Fibroblast of villous mesenchyme (primary cell): Measurements from ENCODE around the gene SHISA7. TPM values are rescaled to one million over a fixed set of nuclear protein-coding genes. Genes with fewer than 3 reads are reported as not detected.
"Not testable (repeated sequence)": the region's sequence is repeated elsewhere in the genome, so short reads cannot be mapped to it uniquely, and the experiment has no call there.

Experiments
- DNase-seq: peaks from one replicate; pipeline ENCODE4 v3.0.0-alpha.2; 2010; ENCODE audit warnings: low read depth
- H3K4me3 ChIP-seq: 2 replicates; pipeline ENCODE4 v1.5.1; 2011; ENCODE audit warnings: low read depth, mild to moderate bottlenecking, low read length
- total RNA-seq: library from RNA; depleted of rRNA; stranded (reverse); fragments of >200 nt; gene quantifications from 2 replicates; pipeline ENCODE4 v1.2.3, GENCODE V29; 2012
- TF ChIP-seq, protein P1 (sequence below): IDR thresholded peaks from 2 replicates; pipeline ENCODE4 v1.5.1; 2012; ENCODE audit warnings: low read depth, mild to moderate bottlenecking, low read length; ENCODE audit not compliant: insufficient read depth

SHISA7 gene
- total RNA-seq, 1 donor = not detected

DNA sequence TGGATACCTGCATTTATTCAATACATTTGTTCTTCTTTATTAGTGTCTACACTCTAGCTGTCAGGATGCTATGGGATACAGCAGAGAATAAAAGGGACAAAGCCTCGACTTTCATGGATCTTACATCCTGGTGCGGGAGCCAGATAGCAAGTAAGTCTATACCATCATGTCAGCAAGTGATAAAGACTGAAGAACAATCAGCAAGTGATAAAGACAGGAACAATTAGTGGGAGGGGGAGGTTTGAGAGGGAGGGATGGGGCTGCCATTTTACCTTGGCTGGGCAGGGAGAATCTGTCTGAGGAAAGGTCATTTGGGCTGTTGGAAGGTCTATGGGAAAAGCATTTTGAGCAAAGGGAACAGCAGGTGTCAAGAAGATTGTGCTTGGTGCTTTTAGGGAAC, 32.9 kb downstream of the SHISA7 start:
- no peak overlapping the region for H3K4me3 ChIP-seq
- TF ChIP-seq, protein P1, sequence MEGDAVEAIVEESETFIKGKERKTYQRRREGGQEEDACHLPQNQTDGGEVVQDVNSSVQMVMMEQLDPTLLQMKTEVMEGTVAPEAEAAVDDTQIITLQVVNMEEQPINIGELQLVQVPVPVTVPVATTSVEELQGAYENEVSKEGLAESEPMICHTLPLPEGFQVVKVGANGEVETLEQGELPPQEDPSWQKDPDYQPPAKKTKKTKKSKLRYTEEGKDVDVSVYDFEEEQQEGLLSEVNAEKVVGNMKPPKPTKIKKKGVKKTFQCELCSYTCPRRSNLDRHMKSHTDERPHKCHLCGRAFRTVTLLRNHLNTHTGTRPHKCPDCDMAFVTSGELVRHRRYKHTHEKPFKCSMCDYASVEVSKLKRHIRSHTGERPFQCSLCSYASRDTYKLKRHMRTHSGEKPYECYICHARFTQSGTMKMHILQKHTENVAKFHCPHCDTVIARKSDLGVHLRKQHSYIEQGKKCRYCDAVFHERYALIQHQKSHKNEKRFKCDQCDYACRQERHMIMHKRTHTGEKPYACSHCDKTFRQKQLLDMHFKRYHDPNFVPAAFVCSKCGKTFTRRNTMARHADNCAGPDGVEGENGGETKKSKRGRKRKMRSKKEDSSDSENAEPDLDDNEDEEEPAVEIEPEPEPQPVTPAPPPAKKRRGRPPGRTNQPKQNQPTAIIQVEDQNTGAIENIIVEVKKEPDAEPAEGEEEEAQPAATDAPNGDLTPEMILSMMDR = no peak
- no peak for DNase-seq

DNA sequence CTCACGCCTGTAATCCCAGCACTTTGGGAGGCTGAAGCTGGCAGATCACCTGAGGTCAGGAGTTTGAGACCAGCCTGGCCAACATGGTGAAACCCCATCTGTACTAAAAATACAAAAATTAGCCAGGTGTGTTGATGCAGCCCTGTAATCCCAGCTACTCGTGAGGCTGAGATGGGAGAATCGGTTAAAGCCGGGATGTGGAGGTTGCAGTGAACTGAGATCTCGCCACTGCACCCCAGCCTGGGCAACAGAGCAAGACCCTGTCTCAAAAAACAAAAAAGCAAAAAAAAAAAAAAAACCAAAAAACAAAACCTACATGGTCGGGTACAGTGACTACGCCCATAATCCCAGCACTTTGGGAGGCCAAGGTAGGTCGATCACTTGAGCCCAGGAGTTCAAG, 33.9 kb downstream of the SHISA7 start:
- not testable (repeated sequence) for DNase-seq, H3K4me3 ChIP-seq

DNA sequence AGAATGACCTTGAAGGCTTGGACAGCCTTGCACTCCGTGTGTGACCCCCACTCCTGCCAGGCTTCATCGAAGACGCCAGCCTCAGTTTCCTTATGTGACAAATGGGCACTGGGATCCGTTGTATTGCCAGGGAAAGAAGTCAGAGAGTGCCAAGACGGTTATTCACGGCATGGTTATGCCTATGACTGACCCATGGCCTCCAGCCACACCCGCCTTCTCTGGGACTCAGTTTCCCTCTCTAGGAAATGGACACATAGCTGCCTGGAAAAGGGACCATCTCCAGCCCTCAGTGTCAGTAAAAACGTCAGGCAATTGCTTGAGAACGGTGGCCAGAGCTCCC, 34.6 kb downstream of the SHISA7 start:
- DNase-seq = no peak
- TF ChIP-seq, protein P1 = no peak
- H3K4me3 ChIP-seq = peak overlapping the region; percentile 58

DNA sequence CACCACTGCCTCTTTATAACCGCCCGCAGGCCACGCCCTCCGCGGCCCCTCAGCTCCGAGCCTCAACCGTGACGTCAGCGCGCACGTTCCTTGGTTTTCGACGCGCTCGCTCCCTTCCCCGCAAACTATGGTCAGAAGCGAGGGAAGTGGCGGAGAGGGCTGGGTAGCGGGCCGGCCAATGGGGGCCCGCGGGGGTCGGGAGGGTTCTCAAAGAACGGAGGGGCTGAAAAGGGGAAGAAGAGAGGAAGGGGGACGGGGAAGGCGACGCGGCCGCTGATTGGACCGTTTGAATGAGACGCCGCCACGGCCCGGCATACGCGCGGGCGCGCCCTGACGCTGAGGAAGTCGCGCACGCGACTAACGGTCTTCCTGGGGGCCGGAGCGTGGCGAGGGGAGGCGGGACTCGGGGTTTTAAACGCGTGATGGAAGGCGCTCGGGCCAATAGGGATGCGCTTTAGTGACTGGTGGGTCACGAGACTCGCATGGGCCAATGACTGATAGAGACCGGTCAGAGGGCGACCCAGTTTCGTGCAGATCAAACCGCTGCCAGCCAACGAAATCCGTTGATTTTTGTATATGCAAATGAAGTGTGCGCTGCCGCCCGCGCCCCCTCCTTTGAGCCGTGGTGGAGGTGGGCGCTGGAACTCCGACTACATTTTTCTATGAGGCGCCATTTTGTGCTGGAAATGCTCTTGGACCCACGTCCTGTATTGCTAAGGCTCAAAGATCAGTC, 35.1 kb downstream of the SHISA7 start:
- TF ChIP-seq, protein P1 = no peak
- peak overlapping the region; percentile 82 for H3K4me3 ChIP-seq
- DNase-seq = peak; percentile 99

DNA sequence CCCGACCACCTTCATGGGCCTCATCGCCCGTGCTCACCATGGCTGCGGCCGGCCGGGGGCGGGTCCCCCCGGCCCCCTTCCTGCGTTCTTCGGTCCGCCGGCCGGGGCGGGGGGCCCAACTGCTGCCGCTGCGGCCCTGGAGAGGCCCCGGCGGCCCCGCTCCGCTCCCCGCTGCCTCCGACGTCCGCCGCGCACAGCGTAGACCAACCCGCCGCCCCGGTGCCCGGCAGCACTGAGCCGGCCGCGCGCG, 35.6 kb downstream of the SHISA7 start, which contains the start of gene UBE2S:
Gene UBE2S, minus strand, starts transcription at position 239 of the 250 bp plus-strand sequence. Its CDS starts 199 bp downstream, at position 40.
- DNase-seq = not testable (repeated sequence)
- peak within 1 kb of the TSS; percentile 82 for H3K4me3 ChIP-seq

DNA sequence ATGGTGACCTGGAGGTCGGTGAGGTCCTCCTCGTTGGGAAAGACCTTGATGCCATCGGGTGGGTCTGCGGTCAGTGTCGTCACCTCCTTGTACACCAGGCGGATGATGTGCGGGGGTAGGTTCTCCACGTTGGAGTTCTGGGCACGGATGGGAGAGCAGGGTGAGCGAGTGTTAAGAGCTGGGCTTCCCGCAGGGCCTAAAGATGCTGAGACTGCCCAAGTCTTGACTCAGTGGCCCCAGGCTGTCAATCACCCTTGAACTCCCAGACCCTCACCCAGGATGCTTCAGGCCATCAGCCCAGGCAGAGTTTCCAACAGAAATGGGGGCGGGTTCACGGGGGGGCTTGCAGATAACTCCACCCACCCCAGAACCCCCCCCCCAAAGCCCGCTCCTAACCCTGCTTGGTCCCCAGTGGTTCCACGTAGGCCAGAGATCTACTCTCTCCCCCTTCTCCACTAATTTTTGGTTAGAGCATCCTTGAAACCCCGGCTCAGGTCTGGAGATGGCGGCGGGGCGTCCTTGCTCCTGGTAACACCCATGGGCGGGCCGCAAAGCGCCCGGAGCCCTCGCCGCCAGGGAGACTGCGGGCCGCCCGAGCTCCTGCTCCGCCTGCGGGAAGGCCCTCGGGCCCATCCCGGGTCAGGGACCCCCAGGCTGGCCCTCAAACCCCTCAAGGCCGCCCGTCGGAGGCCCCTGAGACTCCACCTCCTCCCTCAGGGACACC, 36.1 kb downstream of the SHISA7 start:
- TF ChIP-seq, protein P1 = no peak
- peak overlapping the region; percentile 82 for H3K4me3 ChIP-seq
- DNase-seq = peak; percentile 39

DNA sequence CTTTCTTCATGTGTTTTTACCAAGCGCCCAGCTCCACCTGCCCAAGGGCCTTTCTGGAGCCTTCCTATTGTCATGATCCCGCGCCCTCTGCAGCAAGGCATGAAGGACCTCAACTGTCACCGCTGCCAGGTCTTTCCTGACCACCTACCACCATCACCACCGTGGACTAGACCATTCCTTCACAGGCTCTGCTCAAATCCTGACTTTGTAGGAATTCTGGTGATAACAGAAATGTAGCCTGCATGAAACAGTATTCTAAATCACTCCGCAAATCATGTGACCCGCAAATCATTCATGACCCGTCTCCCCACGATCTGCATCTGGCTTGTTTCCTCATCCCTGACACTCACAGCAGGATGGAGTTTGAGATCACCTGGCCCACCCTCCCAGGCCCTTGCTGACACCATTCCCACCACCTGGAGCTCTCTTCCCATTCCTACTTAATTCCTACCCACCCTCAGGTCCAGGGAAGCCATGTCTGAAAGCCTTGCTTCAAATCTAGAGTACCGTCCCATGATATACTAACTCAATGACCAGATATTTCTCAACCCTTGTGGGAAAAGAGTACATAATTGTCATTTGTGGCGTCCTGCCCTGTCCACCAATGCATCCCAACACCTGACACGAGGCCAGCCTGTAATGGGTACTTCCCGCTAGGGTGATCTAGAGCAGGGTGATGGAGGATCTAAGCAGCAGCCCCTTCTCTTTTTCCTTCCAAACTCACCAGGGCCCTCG, 36.8 kb downstream of the SHISA7 start:
- peak overlapping the region; percentile 82 for H3K4me3 ChIP-seq
- DNase-seq = no peak
- TF ChIP-seq, protein P1 = no peak
